IMR-90 (cell line): ENCODE results near the gene BZW2. TPM values are rescaled to one million over a fixed set of nuclear protein-coding genes. Genes with fewer than 3 reads are reported as not detected.

ENCODE experiments used
- ATAC-seq: fragments of 200-7000 bp; cut with Tn5 transposase; 2 replicates; pipeline ENCODE4 v1.9.1; 2020; ENCODE audit warnings: low read depth, mild to moderate bottlenecking, moderate library complexity
- BruUV-seq: library from RNA; stranded (reverse); fragments of 400-500 nt; replicated peaks from 2 replicates; lab custom pipeline; 2021; lab: Mats Ljungman, UMichigan
- CTCF ChIA-PET: fragments of 300-600 bp; formaldehyde crosslinking; extraction: SDS; loops from one replicate; lab custom pipeline; 2021; ENCODE audit warnings: antibody characterized with exemption; lab: Yijun Ruan, JAX
- POLR2A ChIA-PET: fragments of 300-600 bp; sonication (Branson Sonifier 250); formaldehyde crosslinking; loops from one replicate; lab custom pipeline; 2022; ENCODE audit warnings: antibody characterized with exemption; ENCODE audit not compliant: unreplicated experiment; lab: Charles Lee
- DNase-seq: peaks from one replicate; pipeline ENCODE4 v3.0.0; 2013
- H2AFZ ChIP-seq: replicated peaks from 2 replicates; pipeline ENCODE3; 2013; ENCODE audit warnings: low read length, mild to moderate bottlenecking; ENCODE audit not compliant: poor library complexity
- H2AK5ac ChIP-seq: 2 replicates; pipeline ENCODE4 v1.6.1; 2013; ENCODE audit warnings: low read depth, low read length, inconsistent platforms
- H2AK9ac ChIP-seq: replicated peaks from 2 replicates; pipeline ENCODE3; 2013; ENCODE audit warnings: mild to moderate bottlenecking, low read depth, low read length, moderate library complexity; ENCODE audit not compliant: poor library complexity
- H2BK120ac ChIP-seq: 2 replicates; pipeline ENCODE4 v1.6.1; 2013; ENCODE audit warnings: low read depth, low read length, inconsistent platforms
- H2BK15ac ChIP-seq: 3 replicates; pipeline ENCODE4 v1.6.1; 2013; ENCODE audit warnings: low read depth, low read length, inconsistent platforms
- H2BK20ac ChIP-seq: 2 replicates; pipeline ENCODE4 v1.6.1; 2013; ENCODE audit warnings: low read depth, mild to moderate bottlenecking, inconsistent platforms, low read length, moderate library complexity
- H2BK5ac ChIP-seq: 2 replicates; pipeline ENCODE4 v1.6.1; 2013; ENCODE audit warnings: mild to moderate bottlenecking, low read depth, low read length, inconsistent platforms; ENCODE audit not compliant: poor library complexity, severe bottlenecking
- H3K14ac ChIP-seq: replicated peaks from 2 replicates; pipeline ENCODE4 v1.6.1; 2013; ENCODE audit warnings: low read depth, low read length, inconsistent platforms
- H3K18ac ChIP-seq: 2 replicates; pipeline ENCODE4 v1.6.1; 2013; ENCODE audit warnings: low read depth, low read length, control low read depth
- H3K23ac ChIP-seq: 2 replicates; pipeline ENCODE4 v1.6.1; 2013; ENCODE audit warnings: low read depth, low read length, inconsistent platforms
- H3K27ac ChIP-seq: 2 replicates; pipeline ENCODE4 v1.5.1; 2013; ENCODE audit warnings: mild to moderate bottlenecking, control low read depth, low read length; ENCODE audit not compliant: insufficient read depth
- H3K27me3 ChIP-seq: 2 replicates; pipeline ENCODE4 v1.6.1; 2013; ENCODE audit warnings: low read length; ENCODE audit not compliant: control insufficient read depth, insufficient read depth
- H3K36me3 ChIP-seq: 2 replicates; pipeline ENCODE4 v1.6.1; 2013; ENCODE audit warnings: low read length, mixed read lengths; ENCODE audit not compliant: control insufficient read depth, insufficient read depth
- H3K4ac ChIP-seq: 2 replicates; pipeline ENCODE4 v1.6.1; 2013; ENCODE audit warnings: low read depth, low read length, inconsistent platforms
- H3K4me1 ChIP-seq: 2 replicates; pipeline ENCODE4 v1.6.1; 2013; ENCODE audit warnings: low read length, mixed read lengths; ENCODE audit not compliant: control insufficient read depth, insufficient read depth
- H3K4me2 ChIP-seq: 2 replicates; pipeline ENCODE4 v1.6.1; 2013; ENCODE audit warnings: low read depth, mild to moderate bottlenecking, control low read depth, low read length, moderate library complexity
- H3K4me3 ChIP-seq: 2 replicates; pipeline ENCODE4 v1.5.1; 2013; ENCODE audit warnings: low read depth, mild to moderate bottlenecking, control low read depth, low read length, moderate library complexity; ENCODE audit not compliant: insufficient read depth
- H3K56ac ChIP-seq: 2 replicates; pipeline ENCODE4 v1.6.1; 2013; ENCODE audit warnings: low read length, inconsistent platforms; ENCODE audit not compliant: insufficient read depth; ENCODE audit errors: extremely low read depth
- H3K79me1 ChIP-seq, 2 experiments: 2 replicates each; pipeline ENCODE4 v1.6.1; 2013; ENCODE audit warnings: low read length in 2 of 2, inconsistent platforms in 1 of 2, low read depth in 1 of 2
- H3K9ac ChIP-seq: 2 replicates; pipeline ENCODE4 v1.6.1; 2013; ENCODE audit warnings: low read depth, low read length, control low read depth
- H3K9me1 ChIP-seq: 2 replicates; pipeline ENCODE4 v1.6.1; 2013; ENCODE audit warnings: low read length, inconsistent platforms; ENCODE audit not compliant: insufficient read depth
- H3K9me3 ChIP-seq: 2 replicates; pipeline ENCODE4 v1.6.1; 2013; ENCODE audit warnings: low read length; ENCODE audit not compliant: control insufficient read depth, insufficient read depth
- H4K20me1 ChIP-seq: 2 replicates; pipeline ENCODE4 v1.6.1; 2013; ENCODE audit warnings: low read length, inconsistent platforms; ENCODE audit not compliant: insufficient read depth
- H4K5ac ChIP-seq: 2 replicates; pipeline ENCODE4 v1.6.1; 2013; ENCODE audit warnings: mild to moderate bottlenecking, low read depth, low read length, control low read depth
- H4K8ac ChIP-seq, 2 experiments: 2 replicates each; pipeline ENCODE4 v1.6.1; 2013; ENCODE audit warnings: low read depth in 2 of 2, low read length in 2 of 2, control low read depth in 1 of 2, inconsistent platforms in 1 of 2
- H4K91ac ChIP-seq: 2 replicates; pipeline ENCODE4 v1.6.1; 2013; ENCODE audit warnings: low read depth, low read length, inconsistent platforms; ENCODE audit not compliant: insufficient read depth
- ELK1 ChIP-seq: fragments of 150-350 bp; IDR thresholded peaks from 2 replicates; pipeline ENCODE4 v1.6.1; 2016; ENCODE audit warnings: low read depth, mild to moderate bottlenecking, low read length, moderate library complexity, borderline replicate concordance
- MAFK ChIP-seq: IDR thresholded peaks from 2 replicates; pipeline ENCODE4 v1.6.1; 2012; ENCODE audit warnings: low read depth, low read length, improper control_type of control experiment
- POLR2A ChIP-seq: IDR thresholded peaks from 2 replicates; pipeline ENCODE4 v1.6.1; 2012; ENCODE audit warnings: mild to moderate bottlenecking, low read depth, low read length
- USF2 ChIP-seq: fragments of 150-350 bp; IDR thresholded peaks from 2 replicates; pipeline ENCODE4 v1.6.1; 2017; ENCODE audit warnings: mild to moderate bottlenecking, antibody characterized with exemption, low read length, low read depth
- WGBS, 2 experiments: methylation state at CpG; one replicate each; pipeline versions ENCODE4 v1.1.5 to v1.1.7; 2013; ENCODE audit warnings: missing lambda C conversion rate in 2 of 2; ENCODE audit not compliant: insufficient read length in 1 of 2; ENCODE audit errors: extremely low coverage in 2 of 2; 5-methylcytosine and 5-hydroxymethylcytosine counted together
- dilution Hi-C: fragments of 300-500 bp; cut with HindIII; formaldehyde crosslinking; loops from one replicate; pipeline ENCODE4 v1.14.3; 2018; ENCODE audit warnings: low sequenced_read_pairs; ENCODE audit not compliant: unreplicated experiment
- in situ Hi-C: fragments of 300-500 bp; cut with MboI; formaldehyde crosslinking; loops from 3 replicates; pipeline ENCODE4 v1.14.3; 2019; ENCODE audit warnings: low sequenced_read_pairs, inconsistent platforms, mixed read lengths
- intact Hi-C: fragments of 100-400 bp; cut with micrococcal nuclease; formaldehyde crosslinking; loops from 2 replicates; pipeline ENCODE4 v1.10.0; 2022
- polyA plus RNA-seq, 3 experiments: library from polyadenylated mRNA; depleted of rRNA; stranded (reverse); fragments of >200 nt; gene quantifications; 2 replicates each; pipeline ENCODE4 v1.2.3, GENCODE V29; 2012; ENCODE audit warnings: low replicate concordance in 1 of 3
- total RNA-seq: library from RNA; depleted of rRNA; stranded (reverse); fragments of >200 nt; gene quantifications from 2 replicates; pipeline ENCODE4 v1.2.3, GENCODE V29; 2012

The BZW2 gene
- total and polyA plus RNA-seq, 2 of the 4 experiments (the other 2 are of a cell fraction) = 58.1 to 92.9 TPM

GRCh38 chr7:16724344-16724743 is 78.4 kb downstream of the BZW2 start:
- H3K27ac ChIP-seq = no peak overlapping the region
- in situ Hi-C loops = no loop called here
- H3K27me3 ChIP-seq = no peaks in the 10 kb centered on the region
- no peak overlapping the region for H3K56ac ChIP-seq
- intact Hi-C loops = no loop called here
- H3K9ac ChIP-seq = no peak overlapping the region
- no peaks in the 10 kb centered on the region for H3K9me1 ChIP-seq
- no peak overlapping the region for H2BK120ac ChIP-seq
- H3K4me2 ChIP-seq = no peak overlapping the region
- ATAC-seq = no peak
- H2AK5ac ChIP-seq = no peak overlapping the region
- BruUV-seq = no TSS peak
- H3K36me3 ChIP-seq = no peaks in the 10 kb centered on the region
- no peak for DNase-seq
- H3K18ac ChIP-seq = no peak overlapping the region
- no peak overlapping the region for H3K4ac ChIP-seq
- WGBS, 2 experiments = no CpG with 5 or more reads among the region's 1 CpG
- no peak overlapping the region for H3K23ac ChIP-seq
- H3K4me1 ChIP-seq = no peaks in the 10 kb centered on the region
- H2BK5ac ChIP-seq = no peak overlapping the region
- no peaks in the 10 kb centered on the region for H3K79me1 ChIP-seq
- H3K9me3 ChIP-seq = no peaks in the 10 kb centered on the region
- H4K5ac ChIP-seq = no peak overlapping the region
- no peaks in the 10 kb centered on the region for H4K20me1 ChIP-seq
- H2AFZ ChIP-seq = no peak overlapping the region
- H2AK9ac ChIP-seq = no peak overlapping the region
- ChIA-PET POLR2A (no interaction called here), CTCF (no interaction called here)
- no peak overlapping the region for H4K91ac ChIP-seq
- dilution Hi-C loops = no loop called here
- no peak overlapping the region for H3K14ac ChIP-seq
- TF ChIP-seq MAFK (no peak), POLR2A (no peak), ELK1 (no peak), USF2 (no peak)
- H2BK15ac ChIP-seq = no peak overlapping the region
- no peak overlapping the region for H2BK20ac ChIP-seq
- H3K4me3 ChIP-seq = no peak overlapping the region
- H4K8ac ChIP-seq = no peak overlapping the region
